Adrenal gland (tissue), 5 donors: Measurements from ENCODE around the gene JAK3.

Source experiments
- POLR2A ChIP-seq, 2 donors: fragments of 450-650 bp; IDR thresholded peaks; one replicate each; pipeline ENCODE4 v1.6.1; 2017; ENCODE audit warnings: antibody characterized with exemption in 2 of 2, mild to moderate bottlenecking in 2 of 2, moderate library complexity in 1 of 2
- TF ChIP-seq, protein P1 (sequence below), 6 experiments: fragments of 450-650 bp in 4 of 6; fragments of 200-600 bp in 2 of 6; sonication (generic) in 1 of 6; IDR thresholded peaks; 1 replicate in 5 of 6; 2 replicates in 1 of 6; pipeline versions ENCODE4 v1.5.1 to v1.8.0; 2016 to 2021; ENCODE audit warnings: antibody characterized with exemption in 6 of 6, mild to moderate bottlenecking in 2 of 6, moderate library complexity in 1 of 6
- donor health status: DM: no; HTN: no; CAD: no.

DNA sequence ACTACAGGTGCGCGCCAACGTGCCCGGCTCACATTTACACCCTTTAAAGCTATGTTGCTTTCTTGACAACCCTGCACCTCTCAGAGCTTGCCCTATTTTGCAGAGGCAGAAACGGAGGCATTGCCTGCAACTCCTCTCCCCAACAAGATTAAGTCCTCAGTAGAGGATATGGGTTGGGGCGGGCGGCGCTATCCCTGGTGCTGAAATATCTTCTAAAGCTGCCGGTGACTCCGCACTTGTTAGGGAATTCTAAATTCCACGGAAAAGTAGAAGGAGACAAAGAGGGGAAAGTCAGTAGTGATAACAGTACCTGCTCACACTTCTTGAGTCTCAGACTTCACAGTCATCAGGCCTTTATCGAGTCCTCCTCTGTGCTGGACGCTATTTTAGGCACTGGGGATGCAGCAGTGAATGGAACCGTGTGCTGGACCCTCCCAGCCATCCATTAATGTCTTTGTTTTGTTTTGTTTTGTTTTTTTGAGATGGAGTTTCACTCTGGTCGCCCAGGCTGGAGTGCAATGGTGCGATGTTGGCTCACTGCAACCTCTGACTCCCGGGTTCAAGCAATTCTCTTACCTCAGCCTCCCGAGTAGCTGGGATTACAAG is 41.9 kb upstream of the JAK3 start:
- TF ChIP-seq, protein P1, sequence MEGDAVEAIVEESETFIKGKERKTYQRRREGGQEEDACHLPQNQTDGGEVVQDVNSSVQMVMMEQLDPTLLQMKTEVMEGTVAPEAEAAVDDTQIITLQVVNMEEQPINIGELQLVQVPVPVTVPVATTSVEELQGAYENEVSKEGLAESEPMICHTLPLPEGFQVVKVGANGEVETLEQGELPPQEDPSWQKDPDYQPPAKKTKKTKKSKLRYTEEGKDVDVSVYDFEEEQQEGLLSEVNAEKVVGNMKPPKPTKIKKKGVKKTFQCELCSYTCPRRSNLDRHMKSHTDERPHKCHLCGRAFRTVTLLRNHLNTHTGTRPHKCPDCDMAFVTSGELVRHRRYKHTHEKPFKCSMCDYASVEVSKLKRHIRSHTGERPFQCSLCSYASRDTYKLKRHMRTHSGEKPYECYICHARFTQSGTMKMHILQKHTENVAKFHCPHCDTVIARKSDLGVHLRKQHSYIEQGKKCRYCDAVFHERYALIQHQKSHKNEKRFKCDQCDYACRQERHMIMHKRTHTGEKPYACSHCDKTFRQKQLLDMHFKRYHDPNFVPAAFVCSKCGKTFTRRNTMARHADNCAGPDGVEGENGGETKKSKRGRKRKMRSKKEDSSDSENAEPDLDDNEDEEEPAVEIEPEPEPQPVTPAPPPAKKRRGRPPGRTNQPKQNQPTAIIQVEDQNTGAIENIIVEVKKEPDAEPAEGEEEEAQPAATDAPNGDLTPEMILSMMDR (IDR thresholded peaks at IDR 0.05) = no peak
- no peak for TF ChIP-seq POLR2A (IDR thresholded peaks at IDR 0.05)
